ENCODE data around the gene CYS1.

Gene CYS1

DNA sequence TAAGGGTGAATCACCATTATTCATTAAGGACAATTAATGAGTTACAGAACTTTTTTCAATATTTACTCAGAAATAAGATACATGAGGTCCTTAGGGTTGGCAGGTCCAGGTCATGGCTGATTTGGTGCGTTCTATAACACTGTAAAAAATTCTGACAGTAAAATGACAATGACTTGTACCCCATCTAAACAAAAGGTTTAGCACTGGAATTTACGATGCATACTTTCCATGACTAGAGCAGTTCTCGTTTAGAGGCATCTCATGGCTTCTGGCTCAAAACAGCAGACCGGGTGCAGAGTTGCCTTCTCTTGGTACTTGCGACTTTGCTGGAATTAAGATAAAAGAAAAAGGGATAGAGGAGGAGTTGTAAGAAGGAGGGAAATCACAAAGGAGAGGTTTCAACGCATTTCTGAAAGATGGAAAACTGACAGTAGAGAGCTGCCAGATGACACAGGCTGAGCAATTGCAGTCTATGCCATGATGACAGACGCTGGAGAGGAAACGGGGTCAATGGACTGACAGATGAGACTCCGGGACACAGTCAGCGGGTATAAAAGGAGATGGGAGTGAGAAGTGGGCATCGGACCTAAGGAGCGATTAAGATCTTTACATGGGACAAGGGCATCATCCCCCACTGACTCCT lies 4.1 kb upstream of the CYS1 start:
- TF ChIP-seq, protein P1, sequence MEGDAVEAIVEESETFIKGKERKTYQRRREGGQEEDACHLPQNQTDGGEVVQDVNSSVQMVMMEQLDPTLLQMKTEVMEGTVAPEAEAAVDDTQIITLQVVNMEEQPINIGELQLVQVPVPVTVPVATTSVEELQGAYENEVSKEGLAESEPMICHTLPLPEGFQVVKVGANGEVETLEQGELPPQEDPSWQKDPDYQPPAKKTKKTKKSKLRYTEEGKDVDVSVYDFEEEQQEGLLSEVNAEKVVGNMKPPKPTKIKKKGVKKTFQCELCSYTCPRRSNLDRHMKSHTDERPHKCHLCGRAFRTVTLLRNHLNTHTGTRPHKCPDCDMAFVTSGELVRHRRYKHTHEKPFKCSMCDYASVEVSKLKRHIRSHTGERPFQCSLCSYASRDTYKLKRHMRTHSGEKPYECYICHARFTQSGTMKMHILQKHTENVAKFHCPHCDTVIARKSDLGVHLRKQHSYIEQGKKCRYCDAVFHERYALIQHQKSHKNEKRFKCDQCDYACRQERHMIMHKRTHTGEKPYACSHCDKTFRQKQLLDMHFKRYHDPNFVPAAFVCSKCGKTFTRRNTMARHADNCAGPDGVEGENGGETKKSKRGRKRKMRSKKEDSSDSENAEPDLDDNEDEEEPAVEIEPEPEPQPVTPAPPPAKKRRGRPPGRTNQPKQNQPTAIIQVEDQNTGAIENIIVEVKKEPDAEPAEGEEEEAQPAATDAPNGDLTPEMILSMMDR (IDR thresholded peaks at IDR 0.05; ENCODE audit: insufficient read depth, missing control alignments): no peak
- DNase-seq (ENCODE audit: insufficient read length, low spot score): no peak
- FAIRE-seq: no peak

DNA sequence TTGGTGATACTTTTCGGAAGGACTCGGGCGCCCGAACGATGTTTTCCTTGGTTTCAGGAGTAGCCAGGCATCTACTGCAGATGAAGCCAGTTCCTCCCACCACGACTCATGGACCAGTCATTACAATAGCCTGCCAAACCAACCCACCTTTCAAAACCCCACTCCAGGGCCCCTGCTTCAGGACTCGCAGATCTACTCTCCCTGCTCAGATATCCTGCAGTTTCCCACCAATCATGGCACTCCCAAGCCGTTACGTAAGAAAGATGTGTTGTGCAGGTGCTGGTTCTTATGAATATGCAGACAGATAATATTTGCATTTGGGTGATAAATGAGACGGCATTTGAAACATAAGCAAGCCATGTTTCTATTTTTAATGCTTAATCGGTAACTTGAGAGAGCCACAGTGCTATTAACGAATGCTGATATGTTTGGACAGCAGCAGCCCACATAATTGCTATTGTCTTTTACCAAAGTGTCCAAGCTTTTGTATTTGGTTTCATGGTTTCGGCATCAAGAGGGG lies 3.5 kb upstream of the CYS1 start:
- TF ChIP-seq, protein P1 (IDR thresholded peaks at IDR 0.05; ENCODE audit: insufficient read depth, missing control alignments): no peak
- FAIRE-seq (no peak), DNase-seq (ENCODE audit: insufficient read length, low spot score) (no peak)

DNA sequence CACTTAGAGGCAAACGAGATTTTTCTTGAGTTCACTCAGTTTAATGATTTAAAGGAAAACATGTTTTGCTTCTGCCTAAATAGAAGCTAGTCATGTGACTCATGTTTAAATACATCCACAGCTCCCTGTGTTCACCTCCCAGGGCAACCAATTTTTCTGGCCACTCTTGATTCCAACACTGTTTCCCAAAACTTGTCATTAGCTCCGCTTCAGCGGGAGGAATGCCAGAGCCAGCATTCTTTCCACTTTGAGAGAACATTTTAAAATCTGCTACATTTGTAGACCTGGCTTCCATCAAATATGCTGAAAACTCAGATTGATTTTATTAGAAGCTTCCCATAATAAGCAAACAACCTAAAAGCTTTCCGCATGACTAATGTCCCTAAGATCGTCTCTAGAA lies 2.8 kb upstream of the CYS1 start:
- FAIRE-seq (no peak), DNase-seq (ENCODE audit: insufficient read length, low spot score) (no peak)
- TF ChIP-seq, protein P1 (IDR thresholded peaks at IDR 0.05; ENCODE audit: insufficient read depth, missing control alignments): no peak

DNA sequence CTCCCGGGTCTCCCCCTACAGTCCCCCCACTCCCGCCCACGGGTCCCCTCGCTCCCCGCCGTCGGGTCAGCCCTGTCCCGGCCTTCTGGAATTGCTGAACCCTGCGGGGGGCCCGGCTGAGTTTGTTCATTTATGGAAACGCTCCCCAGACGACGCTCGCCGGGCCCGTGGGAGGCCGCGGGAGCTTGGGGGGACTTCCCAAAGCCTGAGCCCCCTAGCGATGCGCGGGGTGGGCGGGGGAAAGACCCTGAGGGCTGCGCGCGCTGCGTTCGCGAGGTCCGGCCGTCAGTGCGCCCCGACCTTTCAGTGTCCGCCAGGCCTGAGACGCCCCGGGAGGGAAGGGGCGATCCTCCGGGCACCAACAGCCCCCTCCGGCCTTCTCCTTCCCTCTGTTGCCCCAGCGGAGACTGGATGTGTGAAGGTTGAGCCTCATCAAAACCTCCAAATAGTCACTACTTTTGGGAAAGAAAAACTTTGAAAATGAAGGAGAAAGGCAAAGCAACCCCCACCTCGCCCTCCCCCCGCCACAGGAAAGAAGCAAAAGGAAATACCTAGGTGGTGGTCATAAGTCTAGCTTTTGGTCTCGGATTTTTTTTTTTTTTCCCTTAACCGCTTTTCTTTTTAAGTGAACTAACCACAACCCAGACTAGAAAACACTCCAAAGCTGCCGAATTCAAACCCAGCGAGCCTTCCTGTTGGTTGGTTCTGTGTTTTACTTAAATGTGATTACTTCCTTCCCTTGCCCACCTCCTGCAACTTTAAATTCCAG lies 509 bp upstream of the CYS1 start:
- TF ChIP-seq, protein P1 (IDR thresholded peaks at IDR 0.05; ENCODE audit: insufficient read depth, missing control alignments): no peak
- FAIRE-seq (no peak), DNase-seq (ENCODE audit: insufficient read length, low spot score) (no peak)

DNA sequence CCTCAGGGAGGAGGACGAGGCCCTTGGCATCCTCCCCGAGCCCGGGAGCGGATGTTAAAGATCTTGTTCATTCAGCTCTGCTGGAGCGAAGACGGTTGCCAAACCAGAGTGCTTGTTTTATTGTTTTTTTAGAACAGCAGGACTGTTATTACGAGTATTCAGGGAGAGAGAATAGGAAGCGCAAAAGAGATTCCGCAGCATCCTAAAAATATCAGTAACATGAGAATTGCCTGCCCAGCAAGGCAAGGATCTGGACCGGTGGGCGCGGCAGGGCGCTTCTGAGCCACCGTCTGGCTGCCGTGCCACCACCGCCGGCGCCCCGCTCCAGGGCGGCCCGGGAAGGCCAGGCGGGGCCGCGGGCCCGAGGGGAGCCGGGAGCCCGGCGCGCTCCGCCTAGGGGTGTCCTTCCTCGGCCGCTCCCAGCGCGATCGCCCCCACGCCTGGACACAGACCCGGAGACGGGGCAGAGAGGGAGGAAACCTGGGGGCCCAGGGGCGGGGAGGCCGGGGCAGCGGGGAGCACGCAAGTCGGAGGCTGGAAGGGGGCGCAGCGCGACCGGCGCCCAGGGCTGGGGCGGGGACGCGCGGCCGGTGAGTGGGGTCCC lies 843 bp downstream of the CYS1 start:
- no peak for DNase-seq (ENCODE audit: insufficient read length, low spot score)
- no peak for FAIRE-seq
- TF ChIP-seq, protein P1 (IDR thresholded peaks at IDR 0.05; ENCODE audit: insufficient read depth, missing control alignments): no peak

DNA sequence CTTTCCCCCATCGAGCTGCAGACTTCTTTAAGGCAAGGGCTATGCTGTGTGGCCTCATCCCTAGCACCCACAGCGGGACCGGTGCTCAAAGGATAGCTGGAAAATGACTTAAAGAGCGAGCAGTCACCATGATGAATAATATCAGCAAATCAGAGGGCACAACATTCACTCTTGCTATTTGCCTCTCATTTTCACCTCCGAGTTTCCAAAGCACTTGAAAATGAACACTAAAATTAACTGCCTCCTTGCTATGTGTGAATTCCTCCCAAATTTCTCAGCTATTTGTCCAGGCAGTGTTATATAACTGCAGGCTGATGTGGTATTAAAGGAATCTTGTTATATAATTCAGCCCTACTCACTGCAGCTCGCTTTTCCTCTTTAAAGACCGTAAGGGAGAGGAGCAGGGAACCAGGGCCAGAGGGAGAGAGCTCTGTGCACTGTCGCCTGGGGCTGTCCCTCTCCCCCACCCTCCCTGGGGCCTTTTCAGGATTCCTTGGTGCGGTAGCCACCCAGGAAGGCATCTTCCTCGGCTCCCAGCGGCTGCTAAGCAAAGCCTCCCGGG lies 1.4 kb downstream of the CYS1 start:
- DNase-seq (ENCODE audit: insufficient read length, low spot score) (no peak), FAIRE-seq (no peak)
- TF ChIP-seq, protein P1 (IDR thresholded peaks at IDR 0.05; ENCODE audit: insufficient read depth, missing control alignments): no peak

All from D721Med (cell line).